Panc1 (cell line): ENCODE measurements around the gene SLCO6A1. TPM values are rescaled to one million over a fixed set of nuclear protein-coding genes. Genes with fewer than 3 reads are reported as not detected.

Source experiments
- ATAC-seq: fragments of 200-7000 bp; cut with Tn5 transposase; 2 replicates; pipeline ENCODE4 v1.9.1; 2020; ENCODE audit warnings: mild to moderate bottlenecking, moderate library complexity
- BruUV-seq: library from RNA; stranded (reverse); fragments of 400-500 nt; replicated peaks from 2 replicates; lab custom pipeline; 2021; lab: Mats Ljungman, UMichigan
- CTCF ChIA-PET: fragments of 300-600 bp; sonication (Branson Sonifier 250); formaldehyde crosslinking; loops from one replicate; lab custom pipeline; 2022; ENCODE audit warnings: antibody characterized with exemption; lab: Charles Lee
- POLR2A ChIA-PET: fragments of 300-600 bp; sonication (Branson Sonifier 250); formaldehyde crosslinking; loops from one replicate; lab custom pipeline; 2022; ENCODE audit warnings: antibody characterized with exemption; lab: Charles Lee
- DNase-seq: peaks from one replicate; pipeline ENCODE4 v3.0.0-alpha.2; 2010; ENCODE audit warnings: low read depth, low spot score
- H3K27ac ChIP-seq: 2 replicates; pipeline ENCODE4 v1.5.1; 2011; ENCODE audit warnings: mild to moderate bottlenecking, low read length, inconsistent platforms
- H3K27me3 ChIP-seq: fragments of 200-500 bp; sonication (Bioruptor generic); 2 replicates; pipeline ENCODE4 v1.6.0; 2014; ENCODE audit warnings: low read length, inconsistent platforms; ENCODE audit not compliant: control insufficient read depth, insufficient read depth
- H3K36me3 ChIP-seq: fragments of 200-500 bp; sonication (Bioruptor generic); 2 replicates; pipeline ENCODE4 v1.5.1; 2014; ENCODE audit warnings: inconsistent platforms, mild to moderate bottlenecking, low read length, moderate library complexity; ENCODE audit not compliant: control insufficient read depth, insufficient read depth
- H3K4me1 ChIP-seq: 2 replicates; pipeline ENCODE4 v1.5.1; 2011; ENCODE audit warnings: inconsistent platforms, mild to moderate bottlenecking, low read length, moderate library complexity; ENCODE audit not compliant: control insufficient read depth, insufficient read depth
- H3K4me3 ChIP-seq, 2 experiments: 2 replicates each; pipeline ENCODE4 v1.5.1; 2011 to 2012; ENCODE audit warnings: low read depth in 2 of 2, low read length in 2 of 2, mild to moderate bottlenecking in 2 of 2, inconsistent platforms in 1 of 2, moderate library complexity in 1 of 2
- H3K9me3 ChIP-seq: fragments of 200-500 bp; sonication (Bioruptor generic); 2 replicates; pipeline ENCODE4 v1.5.1; 2014; ENCODE audit warnings: low read depth, mild to moderate bottlenecking, inconsistent platforms, low read length, moderate library complexity; ENCODE audit not compliant: control insufficient read depth, insufficient read depth
- CTCF ChIP-seq: fragments of 450-650 bp; IDR thresholded peaks from 2 replicates; pipeline ENCODE4 v1.5.1; 2017; ENCODE audit warnings: mild to moderate bottlenecking
- POLR2AphosphoS5 ChIP-seq: IDR thresholded peaks from 2 replicates; pipeline ENCODE4 v1.6.1; 2012; ENCODE audit warnings: mild to moderate bottlenecking, low read depth, low read length, moderate library complexity
- REST ChIP-seq, 2 experiments: IDR thresholded peaks; 2 replicates each; pipeline ENCODE4 v1.6.1; 2011 to 2012; ENCODE audit warnings: low read depth in 2 of 2, control low read depth in 1 of 2, low read length in 1 of 2, mild to moderate bottlenecking in 1 of 2, moderate library complexity in 1 of 2; ENCODE audit not compliant: insufficient read depth in 1 of 2
- SIN3A ChIP-seq: IDR thresholded peaks from 2 replicates; pipeline ENCODE4 v1.6.1; 2012; ENCODE audit warnings: low read depth, mild to moderate bottlenecking, low read length, moderate library complexity, borderline replicate concordance; ENCODE audit not compliant: insufficient read depth
- TCF7L2 ChIP-seq: IDR thresholded peaks from 2 replicates; pipeline ENCODE4 v1.6.1; 2011; ENCODE audit warnings: mild to moderate bottlenecking, low read depth, low read length, inconsistent platforms
- in situ Hi-C: cut with HindIII; loops from 2 replicates; pipeline ENCODE4 v1.10.0; 2016; ENCODE audit warnings: low sequenced_read_pairs, low pct_unique_long_range_greater_than_20kb
- intact Hi-C: fragments of 100-400 bp; cut with micrococcal nuclease; formaldehyde crosslinking; loops from one replicate; pipeline ENCODE4 v1.10.0; 2022; ENCODE audit not compliant: unreplicated experiment
- total RNA-seq: library from RNA; stranded (reverse); gene quantifications from one replicate; pipeline ENCODE4 v1.2.1, GENCODE V29; 2021; ENCODE audit not compliant: unreplicated experiment

The SLCO6A1 gene
- total RNA-seq, 1 experiment from 2014 or later, result not detected

- no peak overlapping the region for H3K27ac ChIP-seq
- H3K36me3 ChIP-seq, result no peaks in the 10 kb centered on the region
- no peak overlapping the region for H3K4me3 ChIP-seq
- no TSS peak for BruUV-seq
- no peaks in the 10 kb centered on the region for H3K9me3 ChIP-seq
- TF ChIP-seq POLR2AphosphoS5 (no peak), SIN3A (no peak), REST (IDR thresholded peaks at IDR 0.05; ENCODE audit: insufficient read depth in 1 of 2, low read depth in 2 of 2, low read length in 1 of 2) (no peak), CTCF (no peak), TCF7L2 (no peak)
- DNase-seq (no peak), ATAC-seq (no peak)
- POLR2A ChIA-PET, result no interaction called here
- intact Hi-C loops, result no loop called here
- H3K4me1 ChIP-seq, result no peaks in the 10 kb centered on the region
- in situ Hi-C loops, result no loop called here
- CTCF ChIA-PET, result no interaction called here
- H3K27me3 ChIP-seq, result no peaks in the 10 kb centered on the region
Observed at GRCh38 chr5:102529447-102529846, 30.6 kb upstream of the SLCO6A1 start.

GRCh38 chr5:102529031-102529430 lies 30.2 kb upstream of the SLCO6A1 start:
- H3K36me3 ChIP-seq, result no peaks in the 10 kb centered on the region
- intact Hi-C loops, result no loop called here
- TF ChIP-seq TCF7L2 (no peak), REST (IDR thresholded peaks at IDR 0.05; ENCODE audit: insufficient read depth in 1 of 2, low read depth in 2 of 2, low read length in 1 of 2) (no peak), POLR2AphosphoS5 (no peak), CTCF (no peak), SIN3A (no peak)
- DNase-seq (no peak), ATAC-seq (no peak)
- in situ Hi-C loops, result no loop called here
- ChIA-PET POLR2A (no interaction called here), CTCF (no interaction called here)
- H3K27ac ChIP-seq, result no peak overlapping the region
- no peaks in the 10 kb centered on the region for H3K27me3 ChIP-seq
- H3K4me1 ChIP-seq, result no peaks in the 10 kb centered on the region
- no peaks in the 10 kb centered on the region for H3K9me3 ChIP-seq
- BruUV-seq, result no TSS peak
- no peak overlapping the region for H3K4me3 ChIP-seq
